Adrenal gland (tissue), 19 donors: ENCODE results near the gene AQP5. TPM values are rescaled to one million over a fixed set of nuclear protein-coding genes. Genes with fewer than 3 reads are reported as not detected.

Source experiments
- DNase-seq, 7 donors: peaks; one replicate each; pipeline ENCODE4 v3.0.0-alpha.2; 2019 to 2020
- H3K27ac ChIP-seq, 5 donors: fragments of 200-600 bp; sonication (generic) in 4 of 5; 1 replicate in 3 of 5; 2 replicates in 2 of 5; pipeline versions ENCODE4 v1.5.1 to v1.8.0; 2016 to 2020; ENCODE audit warnings: mild to moderate bottlenecking in 1 of 5
- H3K27me3 ChIP-seq: fragments of 200-600 bp; 2 replicates; pipeline ENCODE4 v1.8.0; 2021
- H3K36me3 ChIP-seq, 2 donors: fragments of 200-600 bp; replicated peaks in 1 of 2; 1 replicate in 1 of 2; 2 replicates in 1 of 2; pipeline versions ENCODE4 v1.5.1 to v1.8.0; 2018 to 2022
- H3K4me1 ChIP-seq, 2 donors: fragments of 200-600 bp; replicated peaks in 1 of 2; 1 replicate in 1 of 2; 2 replicates in 1 of 2; pipeline versions ENCODE4 v1.5.1 to v1.8.0; 2018 to 2021
- H3K4me3 ChIP-seq, 4 donors: fragments of 200-600 bp; sonication (generic) in 3 of 4; one replicate each; pipeline ENCODE4 v1.5.1; 2016 to 2018
- H3K9me3 ChIP-seq, 3 donors: fragments of 200-600 bp; sonication (generic) in 1 of 3; replicated peaks in 1 of 3; 1 replicate in 2 of 3; 2 replicates in 1 of 3; pipeline versions ENCODE4 v1.5.1 to v1.8.0; 2016 to 2021
- CTCF ChIP-seq, 6 experiments: fragments of 450-650 bp in 4 of 6; fragments of 200-600 bp in 2 of 6; sonication (generic) in 1 of 6; IDR thresholded peaks; 1 replicate in 5 of 6; 2 replicates in 1 of 6; pipeline versions ENCODE4 v1.5.1 to v1.8.0; 2016 to 2021; ENCODE audit warnings: antibody characterized with exemption in 6 of 6, mild to moderate bottlenecking in 2 of 6, moderate library complexity in 1 of 6
- POLR2A ChIP-seq, 2 donors: fragments of 450-650 bp; IDR thresholded peaks; one replicate each; pipeline ENCODE4 v1.6.1; 2017; ENCODE audit warnings: antibody characterized with exemption in 2 of 2, mild to moderate bottlenecking in 2 of 2, moderate library complexity in 1 of 2
- WGBS, 4 donors: extraction: QIAGEN DNeasy Blood & Tissue Kit in 2 of 4; methylation state at CpG; one replicate each; pipeline versions ENCODE4 v1.1.5 to v1.1.7; 2013 to 2017; 5-methylcytosine and 5-hydroxymethylcytosine counted together
- intact Hi-C, 2 donors: fragments of 100-400 bp; cut with DNase I; formaldehyde crosslinking; loops; one replicate each; pipeline versions ENCODE4 v1.14.1 to v1.15.0; 2022 to 2023
- long read RNA-seq, 10 donors: library from polyadenylated mRNA in 3 of 10; unstranded in 2 of 10; stranded (forward) in 1 of 10; transcript quantifications; one replicate each; pipeline ENCODE4 v2.0.0 and lab custom pipeline, GENCODE V29; 2021 to 2026
- polyA plus RNA-seq, 3 donors: library from polyadenylated mRNA; stranded (reverse); fragments of 200-250 nt in 2 of 3; fragments of 350-450 nt in 1 of 3; fragmentation: Illumina TruSeq in 1 of 3; extraction: RNeasy Lipid Tissue Mini Kit (QIAGEN cat#74804) in 1 of 3; gene quantifications; one replicate each; pipeline ENCODE4 v1.2.3, GENCODE V29; 2013 to 2014
- total RNA-seq, 9 donors: library from RNA; depleted of rRNA in 4 of 9; stranded (reverse); fragments of >200 nt in 4 of 9; fragments of 120-200 nt in 1 of 9; fragmentation: NEBNext Ultra II Directional in 1 of 9; extraction: Animal tissue kit (Norgen Biotek cat#: 25700) in 1 of 9; gene quantifications; one replicate each; pipeline versions ENCODE4 v1.1.0 to v1.2.4, GENCODE V29; 2013 to 2023
- donor health status: healthy with polysubstance abuse.
- donor health status: Bipolar disorder and iron deficiency.
- donor health status: DM: yes; HTN: yes; CAD: no.
- donor health status: DM: no; HTN: no; CAD: no.
- donor health status: DM: no; HTN: no; CAD: no.
- donor health status: DM: yes; HTN: yes; CAD: no.

Gene AQP5
- total RNA-seq (1 to 10 TPM in 2 of 9 donors, under 1 TPM in 6, not detected in 1; 0.22 to 1.5 (median 0.48) TPM), polyA plus RNA-seq (1 to 10 TPM; 1.5 to 2.6 (median 1.6) TPM)
- long read RNA-seq, donor 1: 0 reads
- long read RNA-seq, donor 2: 0 reads
- long read RNA-seq, donor 3, transcript AQP5-201 (4 exons, 1,450 nt): major isoform, 8 of 8 reads
- long read RNA-seq, donor 3, partial matches to known transcripts: 0 of 8 reads
- long read RNA-seq, donor 3, other reads (novel, unspliced or antisense): 0 of 8 reads
- long read RNA-seq, donor 4: 0 reads
- long read RNA-seq, donor 5, partial matches to known transcripts: 0 of 2 reads
- long read RNA-seq, donor 5, other reads (novel, unspliced or antisense): 1 of 2 reads
- long read RNA-seq, donor 6: 0 reads
- long read RNA-seq, donor 7: 0 reads
- long read RNA-seq, donor 8: 0 reads
- long read RNA-seq, donor 9, transcript AQP5-201 (4 exons, 1,450 nt): major isoform, 5 of 5 reads
- long read RNA-seq, donor 9, partial matches to known transcripts: 0 of 5 reads
- long read RNA-seq, donor 9, other reads (novel, unspliced or antisense): 0 of 5 reads
- long read RNA-seq, donor 10, transcript AQP5-201 (4 exons, 1,450 nt): major isoform, 9 of 10 reads
- long read RNA-seq, donor 10, partial matches to known transcripts: 0 of 10 reads
- long read RNA-seq, donor 10, other reads (novel, unspliced or antisense): 0 of 10 reads

- Histone ChIP-seq H3K4me1 (peaks cover 0 to 4% of the 10 kb centered on the region in 2 donors), H3K4me3 (peak within 1 kb of the TSS in 1 of 4 donors; percentile 48), H3K36me3 (no peaks in the 10 kb centered on the region), H3K27ac (peak within 1 kb of the TSS in 1 of 5 donors; percentile 34), H3K9me3 (no peaks in the 10 kb centered on the region), H3K27me3 (no peaks in the 10 kb centered on the region)
- intact Hi-C loops: loop anchor here in 1 of 2 donors (10.0 kb wide), 1 partner anchor 97 kb away; no protein-coding TSS in a partner anchor
- WGBS, 4 donors: 3 to 10% (median 4%) methylated on average over 12 to 100 of the region's 111 CpGs
- no peak for DNase-seq
- TF ChIP-seq CTCF (IDR thresholded peaks at IDR 0.05) (no peak), POLR2A (IDR thresholded peaks at IDR 0.05) (no peak)
These were observed at the start of gene AQP5 for GRCh38 chr12:49961111-49961922. Gene AQP5, plus strand, starts transcription at chr12:49961872. Its CDS starts 146 bp downstream, at chr12:49962018.

- intact Hi-C loops: no loop called here
- Histone ChIP-seq H3K9me3 (no peaks in the 10 kb centered on the region), H3K27ac (no peak overlapping the region), H3K4me3 (no peak overlapping the region), H3K27me3 (no peaks in the 10 kb centered on the region), H3K36me3 (no peaks in the 10 kb centered on the region), H3K4me1 (peaks cover 0 to 4% of the 10 kb centered on the region in 2 donors)
- WGBS, 4 donors: 72 to 86% (median 81%) methylated on average over 15 to 16 of the region's 16 CpGs
- no peak for DNase-seq
- TF ChIP-seq CTCF (IDR thresholded peaks at IDR 0.05) (no peak), POLR2A (IDR thresholded peaks at IDR 0.05) (no peak)
These were observed 49.1 kb upstream of the AQP5 start for GRCh38 chr12:49912345-49913255.

DNA sequence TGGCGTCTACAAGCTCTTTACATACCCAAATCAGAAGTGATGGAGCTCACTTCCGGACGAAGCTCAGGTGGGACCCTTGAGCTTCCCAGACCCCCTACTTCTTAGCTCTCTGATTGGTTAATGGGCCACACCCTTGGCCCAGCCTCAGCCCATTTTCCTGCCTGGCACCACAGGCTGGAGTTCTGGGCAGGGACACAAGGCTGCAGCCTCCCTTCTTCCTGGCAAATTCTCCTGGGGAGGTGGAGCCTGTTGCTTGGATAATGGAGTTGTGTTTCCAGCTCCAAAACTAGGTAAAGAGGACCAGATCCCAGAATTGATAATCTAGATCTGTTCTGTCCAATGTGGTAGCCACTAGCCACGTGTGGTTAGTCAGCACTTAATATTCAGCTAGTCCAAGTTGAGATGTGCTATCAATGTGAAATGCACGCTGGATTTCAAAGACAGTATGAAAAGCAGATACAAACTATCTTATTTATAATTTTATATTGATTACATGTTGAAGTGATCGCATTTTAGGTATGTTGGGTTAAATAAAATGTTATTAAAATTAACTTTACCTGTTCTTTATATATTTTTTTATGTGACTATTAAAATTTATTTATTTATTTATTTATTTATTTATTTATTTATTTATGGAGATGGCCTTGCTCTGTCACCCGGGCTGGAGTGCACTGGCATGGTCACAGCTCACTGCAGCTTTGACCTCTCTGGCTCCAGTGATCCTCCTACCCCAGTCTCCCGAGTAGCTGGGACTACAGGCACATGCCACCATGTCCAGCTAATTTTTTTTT, 45.3 kb upstream of the AQP5 start:
- 64 to 80% (median 71%) methylated on average over 8 of the region's 8 CpGs for WGBS, 4 donors
- intact Hi-C loops: no loop called here
- no peak for TF ChIP-seq POLR2A (IDR thresholded peaks at IDR 0.05)
- no peaks in the 10 kb centered on the region for H3K9me3 ChIP-seq
- H3K4me1 ChIP-seq: peaks cover 0 to 6% of the 10 kb centered on the region in 2 donors
- no peaks in the 10 kb centered on the region for H3K36me3 ChIP-seq
- no peak for DNase-seq
- no peaks in the 10 kb centered on the region for H3K27me3 ChIP-seq
- H3K27ac ChIP-seq: no peak overlapping the region
- H3K4me3 ChIP-seq: no peak overlapping the region
